Measurements from ENCODE around the gene ACYP2.

Gene ACYP2

GRCh38 chr2:54099370-54099769 lies 16.0 kb upstream of the ACYP2 start:
- TF ChIP-seq CTCF (IDR thresholded peaks at IDR 0.05; ENCODE audit: control insufficient read depth, extremely low read depth, insufficient read depth): no peak
- H3K4me3 ChIP-seq (ENCODE audit: low read depth, low read length): no peak overlapping the region
- no peak for DNase-seq (ENCODE audit: low read depth)

- no peak overlapping the region for H3K4me3 ChIP-seq (ENCODE audit: low read depth, low read length)
- no peak for DNase-seq (ENCODE audit: low read depth)
- TF ChIP-seq CTCF (IDR thresholded peaks at IDR 0.05; ENCODE audit: control insufficient read depth, extremely low read depth, insufficient read depth): no peak
Measured at GRCh38 chr2:54099829-54100585, 15.4 kb upstream of the ACYP2 start.

DNA sequence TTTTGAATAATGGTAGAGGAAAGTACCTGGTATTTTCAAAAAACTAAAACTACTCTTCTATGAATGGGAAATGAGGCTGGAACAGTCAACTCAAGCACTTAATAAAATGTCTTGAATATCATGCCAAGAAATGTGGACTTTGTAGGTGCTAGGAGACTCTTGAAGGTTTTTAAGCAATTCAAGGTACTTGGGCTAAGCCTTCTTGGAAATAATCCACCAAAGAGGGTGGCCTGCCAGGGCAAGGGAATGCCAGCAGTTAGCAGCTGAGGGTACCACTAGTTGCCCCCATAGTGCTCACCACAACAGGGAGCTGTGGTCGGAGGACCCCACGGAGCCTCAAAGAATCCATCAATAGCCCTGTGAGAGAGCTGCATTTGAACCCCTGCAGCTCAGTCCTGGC lies 14.6 kb upstream of the ACYP2 start:
- no peak for TF ChIP-seq CTCF (IDR thresholded peaks at IDR 0.05; ENCODE audit: control insufficient read depth, extremely low read depth, insufficient read depth)
- no peak overlapping the region for H3K4me3 ChIP-seq (ENCODE audit: low read depth, low read length)
- no peak for DNase-seq (ENCODE audit: low read depth)

- no peak overlapping the region for H3K4me3 ChIP-seq (ENCODE audit: low read depth, low read length)
- peak; percentile 15 for DNase-seq (ENCODE audit: low read depth)
- TF ChIP-seq CTCF (IDR thresholded peaks at IDR 0.05; ENCODE audit: control insufficient read depth, extremely low read depth, insufficient read depth): no peak
Measured at GRCh38 chr2:54103454-54104314, 11.7 kb upstream of the ACYP2 start.

- TF ChIP-seq CTCF (IDR thresholded peaks at IDR 0.05; ENCODE audit: control insufficient read depth, extremely low read depth, insufficient read depth): peak; percentile 60
- DNase-seq (ENCODE audit: low read depth): no peak
- no peak overlapping the region for H3K4me3 ChIP-seq (ENCODE audit: low read depth, low read length)
Measured at GRCh38 chr2:54106631-54107454, 8.6 kb upstream of the ACYP2 start.

GRCh38 chr2:54107455-54107764 lies 8.0 kb upstream of the ACYP2 start:
- no peak overlapping the region for H3K4me3 ChIP-seq (ENCODE audit: low read depth, low read length)
- TF ChIP-seq CTCF (IDR thresholded peaks at IDR 0.05; ENCODE audit: control insufficient read depth, extremely low read depth, insufficient read depth): no peak
- DNase-seq (ENCODE audit: low read depth): no peak

All from LNCaP clone FGC (cell line).